Caco-2 (cell line): ENCODE measurements around the gene RAD50. TPM values are rescaled to one million over a fixed set of nuclear protein-coding genes. Genes with fewer than 3 reads are reported as not detected.

ENCODE experiments used
- BruUV-seq: library from RNA; stranded (reverse); fragments of 400-500 nt; replicated peaks from 2 replicates; lab custom pipeline; 2021; lab: Mats Ljungman, UMichigan
- CTCF ChIA-PET: fragments of 300-600 bp; sonication (Branson Sonifier 250); formaldehyde crosslinking; loops from one replicate; lab custom pipeline; 2022; ENCODE audit warnings: antibody characterized with exemption; lab: Charles Lee
- POLR2A ChIA-PET: fragments of 300-600 bp; sonication (Branson Sonifier 250); formaldehyde crosslinking; loops from one replicate; lab custom pipeline; 2022; ENCODE audit warnings: antibody characterized with exemption; lab: Charles Lee
- DNase-seq, 2 experiments: peaks; one replicate each; pipeline versions ENCODE4 v3.0.0 to v3.0.0-alpha.2; 2020 to 2022
- H3K27me3 ChIP-seq: replicated peaks from 2 replicates; pipeline ENCODE4 v1.6.0; 2011; ENCODE audit warnings: low read length; ENCODE audit not compliant: control insufficient read depth, insufficient read depth
- H3K36me3 ChIP-seq: 2 replicates; pipeline ENCODE4 v1.5.1; 2011; ENCODE audit warnings: low read length; ENCODE audit not compliant: control insufficient read depth, insufficient read depth
- H3K4me1 ChIP-seq: fragments of 250-450 bp; sonication (Bioruptor Pico); 2 replicates; pipeline ENCODE4 v1.5.1; 2020; ENCODE audit warnings: mild to moderate bottlenecking
- H3K4me3 ChIP-seq: 2 replicates; pipeline ENCODE4 v1.5.1; 2011; ENCODE audit warnings: low read depth, mild to moderate bottlenecking, control low read depth, low read length
- H3K9me3 ChIP-seq: fragments of 250-450 bp; sonication (Bioruptor Pico); 2 replicates; pipeline ENCODE4 v1.5.1; 2020; ENCODE audit warnings: mild to moderate bottlenecking, moderate library complexity
- H3K27ac Mint-ChIP-seq: one replicate; pipeline ENCODE4 v1.8.0; 2022; ENCODE audit warnings: mixed read lengths; ENCODE audit not compliant: unreplicated experiment
- H3K27me3 Mint-ChIP-seq: one replicate; pipeline ENCODE4 v1.8.0; 2022; ENCODE audit warnings: mixed read lengths; ENCODE audit not compliant: insufficient read depth, unreplicated experiment
- H3K36me3 Mint-ChIP-seq: one replicate; pipeline ENCODE4 v1.8.0; 2022; ENCODE audit warnings: mild to moderate bottlenecking, mixed read lengths; ENCODE audit not compliant: insufficient read depth, unreplicated experiment
- H3K4me1 Mint-ChIP-seq: one replicate; pipeline ENCODE4 v1.8.0; 2022; ENCODE audit warnings: low read depth, mixed read lengths; ENCODE audit not compliant: unreplicated experiment
- H3K4me3 Mint-ChIP-seq: one replicate; pipeline ENCODE4 v1.8.0; 2022; ENCODE audit warnings: mild to moderate bottlenecking, moderate library complexity, mixed read lengths; ENCODE audit not compliant: unreplicated experiment
- H3K9me3 Mint-ChIP-seq: one replicate; pipeline ENCODE4 v1.8.0; 2022; ENCODE audit warnings: mixed read lengths; ENCODE audit not compliant: unreplicated experiment
- intact Hi-C: fragments of 100-400 bp; cut with micrococcal nuclease; formaldehyde crosslinking; loops from one replicate; pipeline ENCODE4 v1.10.0; 2022; ENCODE audit not compliant: unreplicated experiment
- total RNA-seq: library from RNA; stranded (reverse); gene quantifications from 2 replicates; pipeline ENCODE4 v1.2.3, GENCODE V29; 2022
- TF ChIP-seq, protein P1 (sequence below), 2 experiments: fragments of 200-600 bp in 1 of 2; IDR thresholded peaks; 1 replicate in 1 of 2; 2 replicates in 1 of 2; pipeline versions ENCODE4 v1.5.1 to v1.8.0; 2011 to 2022; ENCODE audit warnings: antibody characterized with exemption in 1 of 2, control low read depth in 1 of 2, inconsistent platforms in 1 of 2, low read depth in 1 of 2, low read length in 1 of 2, mild to moderate bottlenecking in 1 of 2, moderate library complexity in 1 of 2; ENCODE audit not compliant: insufficient read depth in 1 of 2, severe bottlenecking in 1 of 2, unreplicated experiment in 1 of 2

The RAD50 gene
- total RNA-seq, 1 experiment from 2014 or later, result 53.2 TPM

DNA sequence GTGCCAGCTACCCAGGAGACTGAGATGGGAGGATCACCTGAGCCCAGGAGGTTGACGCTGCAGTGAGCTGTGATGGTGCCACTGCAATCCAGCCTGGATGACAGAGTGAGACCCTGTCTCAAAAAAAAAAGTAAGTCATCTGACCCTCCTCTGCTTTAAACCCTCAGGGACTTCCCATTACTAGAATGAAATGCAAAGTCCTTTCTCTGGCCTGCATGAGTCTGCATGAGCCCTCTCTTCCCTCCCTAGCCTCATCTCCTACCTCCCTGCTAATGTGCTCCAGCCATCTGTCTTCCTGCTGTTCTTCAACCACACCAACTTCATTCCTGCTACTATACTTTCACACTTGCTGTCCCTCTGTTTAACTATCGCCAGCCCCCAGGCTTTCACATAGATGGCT lies 28.8 kb upstream of the RAD50 start:
- H3K36me3 Mint-ChIP-seq, result no peaks in the 10 kb centered on the region
- peaks cover 7% of the 10 kb centered on the region for H3K4me1 Mint-ChIP-seq
- H3K27me3 Mint-ChIP-seq, result peaks cover 10% of the 10 kb centered on the region
- H3K27me3 ChIP-seq, result no peaks in the 10 kb centered on the region
- H3K36me3 ChIP-seq, result no peaks in the 10 kb centered on the region
- H3K4me1 ChIP-seq, result no peaks in the 10 kb centered on the region
- H3K27ac Mint-ChIP-seq, result no peak overlapping the region
- no peak overlapping the region for H3K4me3 ChIP-seq
- BruUV-seq, result no TSS peak
- POLR2A ChIA-PET, result no interaction called here
- no peaks in the 10 kb centered on the region for H3K9me3 Mint-ChIP-seq
- intact Hi-C loops, result loop anchor here (5.0 to 10.0 kb wide), 2 partner anchors 64 to 147 kb away; partner anchors contain the start of gene IL4
- H3K4me3 Mint-ChIP-seq, result no peak overlapping the region
- TF ChIP-seq, protein P1, sequence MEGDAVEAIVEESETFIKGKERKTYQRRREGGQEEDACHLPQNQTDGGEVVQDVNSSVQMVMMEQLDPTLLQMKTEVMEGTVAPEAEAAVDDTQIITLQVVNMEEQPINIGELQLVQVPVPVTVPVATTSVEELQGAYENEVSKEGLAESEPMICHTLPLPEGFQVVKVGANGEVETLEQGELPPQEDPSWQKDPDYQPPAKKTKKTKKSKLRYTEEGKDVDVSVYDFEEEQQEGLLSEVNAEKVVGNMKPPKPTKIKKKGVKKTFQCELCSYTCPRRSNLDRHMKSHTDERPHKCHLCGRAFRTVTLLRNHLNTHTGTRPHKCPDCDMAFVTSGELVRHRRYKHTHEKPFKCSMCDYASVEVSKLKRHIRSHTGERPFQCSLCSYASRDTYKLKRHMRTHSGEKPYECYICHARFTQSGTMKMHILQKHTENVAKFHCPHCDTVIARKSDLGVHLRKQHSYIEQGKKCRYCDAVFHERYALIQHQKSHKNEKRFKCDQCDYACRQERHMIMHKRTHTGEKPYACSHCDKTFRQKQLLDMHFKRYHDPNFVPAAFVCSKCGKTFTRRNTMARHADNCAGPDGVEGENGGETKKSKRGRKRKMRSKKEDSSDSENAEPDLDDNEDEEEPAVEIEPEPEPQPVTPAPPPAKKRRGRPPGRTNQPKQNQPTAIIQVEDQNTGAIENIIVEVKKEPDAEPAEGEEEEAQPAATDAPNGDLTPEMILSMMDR (IDR thresholded peaks at IDR 0.05; ENCODE audit: insufficient read depth in 1 of 2, low read depth in 1 of 2, low read length in 1 of 2, severe bottlenecking in 1 of 2, unreplicated experiment in 1 of 2), result no peak
- no peaks in the 10 kb centered on the region for H3K9me3 ChIP-seq
- no peak for DNase-seq
- CTCF ChIA-PET, result interaction anchor here (1.9 kb wide), 1 partner anchor 21 kb away, joined by 4 read pairs; no protein-coding TSS in a partner anchor

DNA sequence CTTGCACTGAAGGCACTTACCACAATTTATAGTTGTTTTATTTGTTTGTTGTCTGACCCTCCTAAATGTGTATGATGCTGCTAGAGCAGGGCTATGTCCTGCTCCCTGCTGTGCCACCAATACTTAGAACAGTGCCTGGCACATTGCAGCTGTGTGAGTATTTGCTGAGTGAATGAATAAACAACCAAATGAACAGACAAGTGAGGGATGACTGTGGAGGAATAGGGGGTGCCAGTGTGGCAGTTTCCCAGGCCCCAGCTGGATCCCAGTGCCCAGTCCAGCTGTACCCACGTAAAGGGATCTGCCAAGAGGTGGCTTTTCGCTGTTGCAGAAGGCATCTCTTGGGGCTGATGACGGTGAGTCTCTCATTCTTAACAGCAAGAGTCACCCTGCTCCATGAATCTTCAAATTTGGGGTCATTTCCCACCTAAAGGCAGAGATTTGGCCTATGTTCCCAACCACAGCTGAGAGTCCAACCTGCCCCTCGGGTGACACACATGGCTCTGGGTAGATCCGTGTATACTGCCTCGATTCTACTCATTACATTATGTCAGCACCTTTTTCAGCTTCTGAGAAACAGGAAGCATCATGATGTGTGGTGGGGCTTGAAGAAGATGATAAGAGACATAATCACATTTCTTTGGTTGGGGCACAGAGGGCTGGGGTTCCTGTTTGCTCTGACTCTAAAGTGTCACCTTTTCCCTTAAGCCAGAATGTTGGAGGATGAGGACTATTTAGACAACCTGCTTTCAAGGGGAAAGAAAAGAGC lies 27.7 kb upstream of the RAD50 start:
- H3K9me3 ChIP-seq, result no peaks in the 10 kb centered on the region
- Mint-ChIP-seq H3K36me3 (no peaks in the 10 kb centered on the region), H3K9me3 (no peaks in the 10 kb centered on the region), H3K4me3 (no peak overlapping the region), H3K27me3 (peaks cover 10% of the 10 kb centered on the region), H3K27ac (no peak overlapping the region), H3K4me1 (peaks cover 7% of the 10 kb centered on the region)
- no peak overlapping the region for H3K4me3 ChIP-seq
- ChIA-PET POLR2A (no interaction called here), CTCF (no interaction called here)
- no peaks in the 10 kb centered on the region for H3K36me3 ChIP-seq
- no TSS peak for BruUV-seq
- no peaks in the 10 kb centered on the region for H3K4me1 ChIP-seq
- intact Hi-C loops, result loop anchor here (5.0 to 10.0 kb wide), 2 partner anchors 63 to 146 kb away; partner anchors contain the start of gene IL4
- no peak for DNase-seq
- TF ChIP-seq, protein P1 (IDR thresholded peaks at IDR 0.05; ENCODE audit: insufficient read depth in 1 of 2, low read depth in 1 of 2, low read length in 1 of 2, severe bottlenecking in 1 of 2, unreplicated experiment in 1 of 2), result no peak
- no peaks in the 10 kb centered on the region for H3K27me3 ChIP-seq

DNA sequence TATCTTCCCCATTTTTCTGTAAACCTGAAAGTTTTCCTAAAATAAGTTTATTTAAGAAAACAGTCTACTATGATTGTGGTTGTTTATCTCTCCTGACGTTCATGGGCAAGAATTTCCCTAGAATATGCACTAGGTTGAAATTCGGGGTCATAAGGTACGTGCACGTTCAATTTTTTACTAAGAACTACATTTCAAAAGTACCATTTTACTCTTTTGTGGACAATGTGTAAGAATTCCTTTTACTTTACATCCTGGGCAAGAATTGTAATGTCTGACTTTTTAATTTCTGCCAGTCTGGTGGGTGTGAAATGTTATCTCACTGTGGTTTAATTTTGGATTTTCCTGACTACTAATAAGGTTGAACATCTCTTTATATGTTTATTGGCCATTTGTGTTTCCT lies 25.8 kb upstream of the RAD50 start:
- CTCF ChIA-PET, result interaction anchor here (0.7 kb wide), 1 partner anchor 860 kb away, joined by 4 read pairs; no protein-coding TSS in a partner anchor
- intact Hi-C loops, result no loop called here
- H3K27me3 ChIP-seq, result no peaks in the 10 kb centered on the region
- Mint-ChIP-seq H3K4me1 (peaks cover 7% of the 10 kb centered on the region), H3K4me3 (no peak overlapping the region), H3K36me3 (no peaks in the 10 kb centered on the region), H3K27me3 (peaks cover 23% of the 10 kb centered on the region), H3K27ac (no peak overlapping the region), H3K9me3 (no peaks in the 10 kb centered on the region)
- no peak overlapping the region for H3K4me3 ChIP-seq
- POLR2A ChIA-PET, result no interaction called here
- DNase-seq, result no peak
- H3K4me1 ChIP-seq, result no peaks in the 10 kb centered on the region
- TF ChIP-seq, protein P1 (IDR thresholded peaks at IDR 0.05; ENCODE audit: insufficient read depth in 1 of 2, low read depth in 1 of 2, low read length in 1 of 2, severe bottlenecking in 1 of 2, unreplicated experiment in 1 of 2), result no peak
- BruUV-seq, result no TSS peak
- no peaks in the 10 kb centered on the region for H3K36me3 ChIP-seq
- H3K9me3 ChIP-seq, result no peaks in the 10 kb centered on the region
